Activated naive CD8-positive, alpha-beta T cell treated with anti-CD3 and anti-CD28 coated beads, Interleukin-2, amount 50 U/mL, for 24 hours (primary cell): ENCODE data around the gene SWT1.
"Not testable (repeated sequence)": the region's sequence is repeated elsewhere in the genome, so short reads cannot be mapped to it uniquely, and the experiment has no call there.

Source experiments
- ATAC-seq: fragments of 150-1000 bp; cut with Tn5 transposase; one replicate; pipeline ENCODE4 v1.10.0; 2021
- DNase-seq: peaks from one replicate; pipeline ENCODE4 v3.0.0; 2021
- H3K27ac Mint-ChIP-seq: one replicate; pipeline ENCODE4 v1.8.0; 2021; ENCODE audit warnings: mild to moderate bottlenecking, mixed read lengths
- H3K27me3 Mint-ChIP-seq: one replicate; pipeline ENCODE4 v1.8.0; 2021; ENCODE audit warnings: mixed read lengths
- H3K36me3 Mint-ChIP-seq: one replicate; pipeline ENCODE4 v1.8.0; 2021; ENCODE audit warnings: low read depth, mixed read lengths
- H3K4me1 Mint-ChIP-seq: one replicate; pipeline ENCODE4 v1.8.0; 2021; ENCODE audit warnings: mixed read lengths
- H3K4me3 Mint-ChIP-seq: one replicate; pipeline ENCODE4 v1.8.0; 2021; ENCODE audit warnings: mild to moderate bottlenecking, moderate library complexity, mixed read lengths
- H3K9me3 Mint-ChIP-seq: one replicate; pipeline ENCODE4 v1.8.0; 2021; ENCODE audit warnings: mixed read lengths

SWT1 gene

DNA sequence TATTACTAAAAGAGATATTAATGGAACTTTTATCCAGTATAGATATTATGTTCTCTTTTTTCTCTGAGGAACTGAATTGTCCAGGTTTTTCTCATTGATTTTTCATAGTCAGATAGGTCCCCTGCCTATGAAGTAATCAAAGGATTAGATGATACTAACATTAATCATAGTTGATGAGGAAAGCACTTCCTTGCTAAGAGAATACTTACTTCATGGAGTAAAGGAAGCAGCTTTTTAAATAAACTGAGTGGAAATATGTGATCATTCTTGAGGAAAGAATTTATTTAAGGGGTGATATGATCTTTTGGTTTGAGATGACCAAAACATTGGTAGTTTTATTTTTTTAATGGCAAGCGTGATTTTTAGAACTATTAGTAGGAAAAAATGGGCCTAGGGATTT, 58.9 kb downstream of the SWT1 start:
- ATAC-seq (no peak), DNase-seq (no peak)
- H3K9me3 Mint-ChIP-seq: no peaks in the 10 kb centered on the region
- H3K36me3 Mint-ChIP-seq: no peaks in the 10 kb centered on the region
- no peak overlapping the region for H3K27ac Mint-ChIP-seq
- no peaks in the 10 kb centered on the region for H3K27me3 Mint-ChIP-seq
- no peaks in the 10 kb centered on the region for H3K4me1 Mint-ChIP-seq
- no peak overlapping the region for H3K4me3 Mint-ChIP-seq

DNA sequence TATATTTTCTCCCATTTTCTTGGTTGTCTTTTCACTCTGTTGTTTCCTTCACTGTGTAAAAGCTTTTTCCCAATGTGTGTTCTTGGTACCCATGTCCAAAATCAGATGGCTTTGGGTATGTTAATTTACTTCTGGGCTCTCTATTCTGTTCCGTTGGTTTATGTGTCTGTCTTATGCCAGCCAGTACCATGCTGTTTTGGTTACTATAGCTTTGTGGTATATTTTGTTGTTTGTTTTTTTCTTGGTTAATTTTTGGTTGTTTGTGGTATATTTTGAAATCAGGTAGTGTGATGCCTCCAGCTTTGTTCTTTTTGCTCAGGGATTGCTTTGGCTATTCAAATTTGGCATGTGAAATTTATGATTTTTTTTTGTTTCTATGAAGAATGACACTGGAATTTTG, 67.2 kb downstream of the SWT1 start:
- peaks cover 13% of the 10 kb centered on the region for H3K9me3 Mint-ChIP-seq
- H3K4me1 Mint-ChIP-seq: no peaks in the 10 kb centered on the region
- peaks cover 19% of the 10 kb centered on the region for H3K36me3 Mint-ChIP-seq

DNA sequence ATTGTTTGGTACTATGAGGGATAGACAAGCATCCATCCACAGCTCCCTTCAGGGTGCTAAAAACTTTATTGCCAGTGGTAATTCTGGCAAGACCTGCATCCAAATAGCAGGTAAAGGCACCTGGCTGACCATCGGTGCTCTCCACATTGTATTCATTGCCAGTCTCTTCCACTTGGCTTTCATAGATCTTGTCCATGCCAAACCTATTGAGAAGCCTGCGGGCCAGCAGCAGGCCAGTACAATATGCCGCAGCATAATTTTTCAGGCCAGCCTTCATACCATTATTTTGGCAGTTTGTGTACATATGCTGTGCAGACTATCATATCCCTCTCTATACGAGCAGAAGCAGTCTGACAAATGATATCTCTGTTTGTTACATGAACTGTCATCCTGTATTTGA, 70.2 kb downstream of the SWT1 start:
- H3K9me3 Mint-ChIP-seq: peaks cover 13% of the 10 kb centered on the region
- peaks cover 18% of the 10 kb centered on the region for H3K36me3 Mint-ChIP-seq
- DNase-seq (no peak), ATAC-seq (no peak)
- H3K4me1 Mint-ChIP-seq: no peaks in the 10 kb centered on the region
- H3K27ac Mint-ChIP-seq: no peak overlapping the region
- no peaks in the 10 kb centered on the region for H3K27me3 Mint-ChIP-seq
- no peak overlapping the region for H3K4me3 Mint-ChIP-seq

More for the DNA sequence above, 67.2 kb downstream of the SWT1 start:
- Mint-ChIP-seq H3K4me3 (no peak overlapping the region), H3K27ac (no peak overlapping the region), H3K27me3 (no peaks in the 10 kb centered on the region)
- ATAC-seq (no peak), DNase-seq (no peak)

DNA sequence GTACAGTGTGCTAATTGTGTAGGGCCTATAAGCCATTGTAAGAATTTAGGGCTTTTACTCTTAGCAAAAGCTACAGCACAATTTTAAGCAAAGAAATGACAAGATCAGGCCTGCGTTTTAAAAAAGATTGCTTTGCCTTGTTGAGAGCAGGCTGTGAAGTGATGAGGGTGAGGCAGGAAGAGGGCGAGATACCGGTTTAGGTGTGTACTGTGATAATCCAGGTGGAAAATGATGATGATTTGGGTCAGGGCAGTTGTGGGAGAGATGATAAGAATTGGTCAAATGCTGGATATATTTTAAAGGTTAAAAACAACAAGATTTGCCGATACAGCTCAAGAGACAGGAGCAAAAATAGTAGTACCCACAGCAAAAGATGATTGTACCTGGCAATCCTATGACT, 72.0 kb downstream of the SWT1 start:
- H3K4me1 Mint-ChIP-seq: no peaks in the 10 kb centered on the region
- no peaks in the 10 kb centered on the region for H3K27me3 Mint-ChIP-seq
- no peak for ATAC-seq
- peaks cover 10% of the 10 kb centered on the region for H3K9me3 Mint-ChIP-seq
- no peak overlapping the region for H3K4me3 Mint-ChIP-seq
- peaks cover 6% of the 10 kb centered on the region for H3K36me3 Mint-ChIP-seq
- H3K27ac Mint-ChIP-seq: no peak overlapping the region
- no peak for DNase-seq

DNA sequence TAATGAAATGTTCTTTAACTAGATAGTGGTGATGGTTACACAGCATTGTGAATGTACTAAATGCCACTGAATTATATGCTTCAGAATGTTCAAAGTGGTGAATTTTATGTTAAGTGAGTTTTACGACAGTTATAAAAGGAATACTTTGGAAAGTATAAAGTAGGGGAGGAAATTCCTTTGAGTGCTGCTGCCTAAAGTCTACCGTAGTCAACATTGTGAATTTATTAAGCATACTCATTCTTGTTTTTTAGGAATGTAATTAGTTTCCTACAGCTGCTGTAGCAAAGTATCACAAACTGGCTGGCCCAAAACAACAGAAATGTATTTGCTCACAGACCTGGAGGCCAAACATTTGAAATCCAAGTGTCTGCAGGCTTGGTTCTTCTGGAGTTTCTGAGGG, 73.0 kb downstream of the SWT1 start:
- no peaks in the 10 kb centered on the region for H3K27me3 Mint-ChIP-seq
- H3K36me3 Mint-ChIP-seq: no peaks in the 10 kb centered on the region
- H3K4me1 Mint-ChIP-seq: no peaks in the 10 kb centered on the region
- ATAC-seq (no peak), DNase-seq (no peak)
- H3K27ac Mint-ChIP-seq: no peak overlapping the region
- no peaks in the 10 kb centered on the region for H3K9me3 Mint-ChIP-seq
- no peak overlapping the region for H3K4me3 Mint-ChIP-seq

DNA sequence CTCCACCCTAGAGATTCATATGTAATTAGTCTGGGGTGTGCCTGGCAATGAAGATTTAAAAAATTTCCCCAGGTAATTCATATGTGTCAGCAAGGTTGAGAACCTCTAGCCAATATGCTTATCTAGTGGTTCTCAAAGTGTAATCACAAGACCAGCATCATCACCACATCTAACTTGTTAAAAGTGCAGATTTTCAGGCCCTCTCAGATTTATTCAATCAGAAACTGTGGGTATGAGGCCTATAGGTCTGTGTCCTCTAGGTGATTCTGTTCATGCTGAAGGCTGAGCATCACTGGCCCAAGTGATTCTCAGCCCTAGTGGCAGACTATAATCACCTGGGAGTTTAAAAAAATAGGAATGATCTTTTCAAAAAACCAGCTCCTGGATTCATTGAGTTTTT, 75.9 kb downstream of the SWT1 start:
- DNase-seq: no peak
- H3K36me3 Mint-ChIP-seq: no peaks in the 10 kb centered on the region
- no peak overlapping the region for H3K27ac Mint-ChIP-seq
- no peaks in the 10 kb centered on the region for H3K4me1 Mint-ChIP-seq
- ATAC-seq: no peak
- H3K27me3 Mint-ChIP-seq: no peaks in the 10 kb centered on the region
- no peaks in the 10 kb centered on the region for H3K9me3 Mint-ChIP-seq
- H3K4me3 Mint-ChIP-seq: no peak overlapping the region

DNA sequence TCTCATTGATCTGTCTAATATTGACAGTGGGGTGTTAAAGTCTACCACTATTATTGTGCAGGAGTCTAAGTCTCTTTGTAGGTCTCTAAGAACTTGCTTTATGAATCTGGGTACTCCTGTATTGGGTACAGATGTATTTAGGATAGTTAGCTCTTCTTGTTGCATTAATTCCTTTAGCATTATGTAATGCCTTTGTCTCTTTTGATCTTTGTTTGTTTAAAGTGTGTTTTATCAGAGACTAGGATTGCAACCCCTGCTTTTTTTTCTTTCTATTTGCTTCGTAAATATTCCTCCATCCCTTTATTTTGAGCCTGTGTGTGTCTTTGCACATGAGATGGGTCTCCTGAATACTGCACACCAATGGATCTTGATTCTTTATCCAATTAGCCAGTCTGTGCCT, 77.2 kb downstream of the SWT1 start:
- DNase-seq, H3K27ac Mint-ChIP-seq, H3K4me3 Mint-ChIP-seq, H3K36me3 Mint-ChIP-seq, H3K27me3 Mint-ChIP-seq, H3K4me1 Mint-ChIP-seq, H3K9me3 Mint-ChIP-seq, ATAC-seq: not testable (repeated sequence)

DNA sequence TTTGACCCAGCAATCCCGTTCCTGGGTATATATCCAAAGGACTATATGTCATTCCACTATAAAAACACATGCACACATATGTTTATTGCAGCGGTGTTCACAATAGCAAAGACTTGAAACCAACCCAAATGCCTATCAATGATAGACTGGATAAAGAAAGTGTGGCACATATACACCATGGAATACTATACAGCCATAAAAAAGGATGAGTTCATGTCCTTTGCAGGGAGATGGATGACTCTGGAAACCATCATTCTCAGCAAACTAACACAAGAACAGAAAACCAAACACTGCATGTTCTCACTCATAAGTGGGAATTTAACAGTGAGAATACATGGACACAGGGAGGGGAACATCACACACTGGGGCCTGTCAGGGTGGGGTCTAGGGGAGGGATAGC, 80.2 kb downstream of the SWT1 start:
- H3K4me1 Mint-ChIP-seq: peaks cover 21% of the 10 kb centered on the region
- ATAC-seq, H3K36me3 Mint-ChIP-seq, H3K27me3 Mint-ChIP-seq, H3K9me3 Mint-ChIP-seq, H3K4me3 Mint-ChIP-seq, DNase-seq, H3K27ac Mint-ChIP-seq: not testable (repeated sequence)

DNA sequence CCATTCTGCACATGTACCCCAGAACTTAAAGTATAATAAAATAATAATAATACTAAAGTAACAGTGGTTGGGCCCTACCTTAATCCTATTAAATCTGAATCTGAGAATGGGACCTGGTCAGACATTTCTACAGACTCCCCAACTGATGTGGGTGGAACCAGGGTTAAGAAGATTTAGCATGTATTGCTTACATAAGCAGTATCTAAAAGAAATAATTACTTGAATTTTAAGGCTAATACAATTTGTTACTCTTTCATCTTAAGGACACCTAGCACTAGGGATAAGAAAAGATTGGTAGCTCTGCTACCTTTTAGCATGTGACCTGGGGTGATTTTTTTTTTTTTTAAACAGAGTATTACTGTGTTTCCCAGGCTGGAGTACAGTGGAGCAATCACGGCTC, 80.7 kb downstream of the SWT1 start:
- no peak for ATAC-seq

DNA sequence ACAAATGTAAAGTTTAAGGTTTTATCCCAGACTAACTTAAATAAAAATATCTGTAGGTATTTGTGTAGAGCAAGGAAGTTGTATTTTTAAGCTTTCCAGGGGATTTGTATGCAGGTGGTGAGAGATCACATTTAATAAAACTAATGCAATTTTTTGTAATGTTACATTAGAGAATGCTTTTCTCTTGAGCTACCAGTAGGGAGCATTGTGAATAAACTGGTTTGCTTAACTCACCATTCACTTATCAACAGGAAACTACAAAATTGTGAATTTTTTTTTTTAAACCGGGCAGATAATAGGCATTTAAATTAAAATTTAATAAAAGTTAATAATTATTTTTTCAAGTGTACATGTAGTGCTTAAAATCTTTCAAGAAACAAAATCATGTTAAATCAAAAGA, 81.5 kb downstream of the SWT1 start:
- H3K4me1 Mint-ChIP-seq: peaks cover 21% of the 10 kb centered on the region
- no peaks in the 10 kb centered on the region for H3K36me3 Mint-ChIP-seq
- H3K4me3 Mint-ChIP-seq: no peak overlapping the region
- no peak for DNase-seq
- no peak overlapping the region for H3K27ac Mint-ChIP-seq
- no peak for ATAC-seq
- H3K27me3 Mint-ChIP-seq: no peaks in the 10 kb centered on the region
- H3K9me3 Mint-ChIP-seq: no peaks in the 10 kb centered on the region

More for the DNA sequence above, 80.7 kb downstream of the SWT1 start:
- H3K36me3 Mint-ChIP-seq: no peaks in the 10 kb centered on the region
- DNase-seq: no peak
- H3K27ac Mint-ChIP-seq: no peak overlapping the region
- H3K4me3 Mint-ChIP-seq: no peak overlapping the region
- H3K27me3 Mint-ChIP-seq: no peaks in the 10 kb centered on the region
- H3K9me3 Mint-ChIP-seq: no peaks in the 10 kb centered on the region
- H3K4me1 Mint-ChIP-seq: peaks cover 21% of the 10 kb centered on the region

DNA sequence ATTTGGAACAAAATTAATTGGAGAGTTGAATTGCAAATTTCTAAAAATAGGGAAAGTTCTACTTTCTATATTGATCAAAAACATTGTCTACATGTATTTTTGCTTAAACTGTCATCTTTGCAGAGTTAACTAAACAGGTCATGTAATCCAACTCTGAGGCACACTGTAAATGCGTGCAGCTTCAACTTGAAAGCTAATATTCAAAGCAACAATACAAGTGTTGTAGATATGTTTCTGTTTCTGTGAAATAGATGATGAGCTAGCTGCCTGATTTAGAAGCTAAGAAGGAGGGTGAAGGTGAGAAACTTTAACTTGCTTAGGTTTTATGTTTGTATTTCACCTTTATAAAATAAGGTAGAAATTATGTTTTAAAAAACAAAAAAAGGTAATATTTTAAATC, 82.9 kb downstream of the SWT1 start:
- Mint-ChIP-seq H3K9me3 (no peaks in the 10 kb centered on the region), H3K4me3 (no peak overlapping the region), H3K27ac (no peak overlapping the region), H3K27me3 (no peaks in the 10 kb centered on the region), H3K36me3 (no peaks in the 10 kb centered on the region), H3K4me1 (peaks cover 27% of the 10 kb centered on the region)
- ATAC-seq: no peak
- no peak for DNase-seq

DNA sequence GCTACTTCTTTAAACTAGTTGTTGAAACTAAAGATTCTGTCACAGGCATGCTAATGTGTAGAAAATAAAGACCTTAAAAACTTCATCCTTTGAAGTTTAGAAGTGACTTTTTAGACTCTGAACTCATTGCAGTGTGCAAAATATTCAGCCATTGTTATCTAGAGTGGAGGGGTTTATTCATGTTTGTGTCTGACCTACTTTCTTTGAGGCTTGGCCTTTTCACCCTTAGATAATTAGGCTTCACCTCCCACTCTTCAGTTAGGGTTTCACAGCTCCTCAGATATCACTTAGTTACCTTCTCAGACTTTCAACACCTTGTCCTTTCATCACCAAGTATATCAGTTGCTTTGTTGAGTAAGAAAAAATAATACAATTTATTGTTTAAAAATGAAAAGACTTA, 84.2 kb downstream of the SWT1 start:
- peak overlapping the region; percentile 42 for H3K27ac Mint-ChIP-seq
- no peaks in the 10 kb centered on the region for H3K9me3 Mint-ChIP-seq
- H3K36me3 Mint-ChIP-seq: no peaks in the 10 kb centered on the region
- DNase-seq (no peak), ATAC-seq (peak; percentile 52)
- H3K4me3 Mint-ChIP-seq: no peak overlapping the region
- no peaks in the 10 kb centered on the region for H3K27me3 Mint-ChIP-seq
- peaks cover 27% of the 10 kb centered on the region for H3K4me1 Mint-ChIP-seq

DNA sequence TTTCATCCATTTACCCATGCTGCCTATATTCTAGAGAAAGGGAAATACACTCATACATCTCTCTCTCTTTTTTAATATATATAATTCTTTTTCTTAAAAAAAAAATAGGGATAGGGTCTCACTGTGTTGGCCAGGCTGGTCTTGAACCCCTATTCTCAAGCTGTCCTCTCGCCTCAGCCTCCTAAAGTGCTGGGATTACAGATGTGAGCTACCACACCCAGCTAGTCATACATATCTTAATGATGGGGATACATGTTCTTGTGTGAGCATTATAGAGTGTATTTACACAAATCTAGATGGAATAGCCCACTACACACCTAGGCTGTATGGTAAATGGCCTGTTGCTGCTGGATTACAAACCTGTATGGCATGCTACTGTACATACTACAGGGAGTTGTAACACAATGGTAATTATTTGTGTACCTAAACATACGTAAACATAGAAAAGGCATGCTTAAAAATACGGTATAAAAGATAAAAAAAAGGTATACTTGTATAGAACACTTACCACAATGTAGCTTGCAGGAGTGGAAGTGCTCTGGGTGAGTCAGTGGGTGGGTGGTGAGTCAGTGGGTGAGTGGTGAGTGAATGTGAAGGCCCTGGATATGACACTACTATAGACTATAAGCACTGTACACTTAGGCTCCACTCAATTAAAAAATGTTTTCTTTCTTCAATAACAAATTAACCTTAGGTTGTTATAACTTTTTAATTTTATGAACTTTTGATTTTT, 87.2 kb downstream of the SWT1 start:
- DNase-seq (peak; percentile 40), ATAC-seq (peak; percentile 99)
- Mint-ChIP-seq H3K27ac (no peak overlapping the region), H3K36me3 (no peaks in the 10 kb centered on the region), H3K27me3 (no peaks in the 10 kb centered on the region), H3K4me1 (peaks cover 22% of the 10 kb centered on the region), H3K4me3 (no peak overlapping the region), H3K9me3 (no peaks in the 10 kb centered on the region)

DNA sequence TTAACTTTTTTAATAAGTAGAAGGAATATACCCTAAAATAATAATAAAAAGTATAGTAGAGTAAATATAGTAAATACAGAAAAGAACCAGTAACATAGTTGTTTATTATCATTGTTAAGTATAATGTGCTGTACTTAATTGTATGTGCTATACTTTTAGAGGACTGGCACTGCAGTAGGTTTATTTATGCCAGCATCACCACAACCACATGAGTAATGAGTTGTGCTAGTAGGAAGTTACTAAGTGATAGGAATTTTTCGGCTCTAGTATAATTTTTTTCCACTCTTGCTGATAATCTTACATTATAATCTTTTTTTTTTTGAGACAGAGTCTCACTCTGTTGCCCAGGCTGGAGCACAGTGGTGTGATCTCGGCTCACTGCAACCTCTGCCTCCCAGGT, 88.5 kb downstream of the SWT1 start:
- Mint-ChIP-seq H3K27me3 (no peaks in the 10 kb centered on the region), H3K36me3 (no peaks in the 10 kb centered on the region), H3K27ac (no peak overlapping the region), H3K9me3 (no peaks in the 10 kb centered on the region), H3K4me1 (peaks cover 17% of the 10 kb centered on the region), H3K4me3 (no peak overlapping the region)
- DNase-seq: no peak
- ATAC-seq: no peak

DNA sequence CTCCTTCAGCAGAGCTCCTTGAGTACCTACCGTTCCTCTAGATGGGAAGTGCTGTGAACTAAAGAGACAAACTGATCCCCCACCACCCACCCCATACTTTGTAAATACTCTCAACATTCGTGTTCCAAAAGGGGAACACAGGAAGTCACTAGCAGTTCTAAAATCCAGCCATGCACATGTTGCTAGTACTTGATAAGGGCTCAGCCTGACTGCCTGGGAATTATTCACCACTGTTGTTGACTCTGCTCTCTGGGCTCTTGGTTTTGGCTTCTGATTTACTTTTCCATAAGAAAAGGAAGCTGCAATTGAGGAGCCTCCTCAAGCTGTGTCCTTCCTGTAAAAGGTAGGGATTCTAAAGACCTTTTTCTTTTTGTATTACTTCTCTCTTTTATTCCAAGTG, 92.6 kb downstream of the SWT1 start:
- no peaks in the 10 kb centered on the region for H3K9me3 Mint-ChIP-seq
- H3K4me1 Mint-ChIP-seq: peaks cover 7% of the 10 kb centered on the region
- H3K4me3 Mint-ChIP-seq: no peak overlapping the region
- H3K36me3 Mint-ChIP-seq: no peaks in the 10 kb centered on the region
- H3K27ac Mint-ChIP-seq: no peak overlapping the region
- ATAC-seq: no peak
- no peaks in the 10 kb centered on the region for H3K27me3 Mint-ChIP-seq
- DNase-seq: no peak

DNA sequence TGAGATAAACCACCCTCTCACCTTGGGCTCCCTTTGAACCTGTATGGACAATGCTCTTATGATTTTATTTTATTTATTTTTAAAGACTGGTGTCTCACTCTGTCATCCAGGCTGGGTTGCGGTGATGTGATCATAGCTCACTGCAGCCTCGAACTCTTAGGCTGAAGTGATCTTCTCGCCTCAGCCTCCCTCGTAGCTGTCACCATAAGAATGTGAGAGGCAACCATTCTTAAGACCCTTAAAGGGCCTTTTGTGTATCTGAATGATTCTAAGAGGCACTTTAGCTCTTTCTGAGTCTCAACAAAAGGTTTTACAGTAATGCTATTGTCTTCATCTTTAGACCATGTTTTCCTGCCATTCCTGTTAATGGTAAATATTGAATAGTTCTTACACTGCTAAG, 93.1 kb downstream of the SWT1 start:
- no peak overlapping the region for H3K27ac Mint-ChIP-seq
- H3K27me3 Mint-ChIP-seq: no peaks in the 10 kb centered on the region
- DNase-seq: no peak
- no peak for ATAC-seq
- peaks cover 5% of the 10 kb centered on the region for H3K4me1 Mint-ChIP-seq
- H3K36me3 Mint-ChIP-seq: no peaks in the 10 kb centered on the region
- H3K4me3 Mint-ChIP-seq: no peak overlapping the region
- peaks cover 4% of the 10 kb centered on the region for H3K9me3 Mint-ChIP-seq
